GM19023 (cell line): ENCODE results near the gene SAMD14.
"Not testable (repeated sequence)": the region's sequence is repeated elsewhere in the genome, so short reads cannot be mapped to it uniquely, and the experiment has no call there.

Experiments used
- ATAC-seq: cut with Tn5 transposase; IDR thresholded peaks from one replicate; pipeline ENCODE4 v1.9.1; 2021; ENCODE audit warnings: mild to moderate bottlenecking, moderate library complexity; ENCODE audit not compliant: unreplicated experiment

Gene SAMD14

DNA sequence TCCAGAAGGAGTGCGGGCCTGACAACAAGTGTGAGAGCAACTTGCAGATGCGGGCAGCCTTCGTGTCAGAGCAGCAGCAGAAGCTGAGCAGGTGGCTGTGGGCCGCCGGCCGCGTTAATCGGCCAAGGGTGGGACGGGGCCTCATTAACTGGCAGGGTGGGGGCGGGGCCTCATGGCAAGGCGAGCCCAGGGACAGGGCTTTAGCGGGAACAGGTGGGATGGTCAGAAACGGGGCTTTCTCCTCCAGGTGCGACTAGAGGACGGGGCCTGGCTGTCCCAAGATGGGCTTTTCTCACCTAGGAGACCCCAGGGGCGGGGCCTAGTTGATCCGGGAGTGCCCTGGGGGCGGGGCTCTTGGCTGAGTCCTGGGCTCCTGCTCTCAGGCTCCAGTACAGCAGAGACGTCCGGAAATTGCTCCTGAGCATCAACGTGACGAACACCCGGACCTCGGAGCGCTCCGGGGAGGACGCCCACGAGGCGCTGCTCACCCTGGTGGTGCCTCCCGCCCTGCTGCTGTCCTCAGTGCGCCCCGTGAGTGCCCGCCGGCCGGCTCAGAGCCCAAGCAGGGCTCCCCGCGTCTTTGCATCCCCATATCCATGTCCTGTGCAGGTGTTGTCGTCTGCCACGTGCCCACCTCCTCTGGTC lies 53.2 kb downstream of the SAMD14 start:
- ATAC-seq: no peak

- no peak for ATAC-seq
Measured at GRCh38 chr17:50076221-50076590, 53.8 kb downstream of the SAMD14 start.

DNA sequence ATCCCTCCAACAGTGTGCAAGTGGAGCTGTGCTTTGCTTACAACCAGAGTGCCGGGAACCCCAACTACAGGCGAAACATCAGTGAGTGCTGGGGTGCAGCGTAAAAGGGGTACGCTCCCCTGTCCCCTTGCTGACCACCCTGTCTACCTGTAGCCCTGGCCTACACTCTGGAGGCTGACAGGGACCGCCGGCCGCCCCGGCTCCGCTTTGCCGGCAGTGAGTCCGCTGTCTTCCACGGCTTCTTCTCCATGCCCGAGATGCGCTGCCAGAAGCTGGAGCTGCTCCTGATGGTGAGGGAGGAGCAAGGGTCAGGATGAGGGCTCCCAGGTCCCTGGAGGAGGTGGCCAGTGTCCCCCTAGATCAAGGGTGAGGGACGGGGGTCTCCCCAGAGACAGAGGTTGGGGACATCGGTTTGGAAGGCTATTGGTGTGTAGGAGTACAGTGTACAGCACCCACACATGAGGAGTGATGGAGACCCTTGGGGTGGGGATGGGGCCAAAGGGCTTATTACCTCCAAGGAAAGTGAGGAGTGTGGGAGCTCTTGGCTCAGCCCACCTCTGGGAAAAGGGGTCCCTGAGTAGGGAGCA lies 54.4 kb downstream of the SAMD14 start:
- ATAC-seq: no peak

DNA sequence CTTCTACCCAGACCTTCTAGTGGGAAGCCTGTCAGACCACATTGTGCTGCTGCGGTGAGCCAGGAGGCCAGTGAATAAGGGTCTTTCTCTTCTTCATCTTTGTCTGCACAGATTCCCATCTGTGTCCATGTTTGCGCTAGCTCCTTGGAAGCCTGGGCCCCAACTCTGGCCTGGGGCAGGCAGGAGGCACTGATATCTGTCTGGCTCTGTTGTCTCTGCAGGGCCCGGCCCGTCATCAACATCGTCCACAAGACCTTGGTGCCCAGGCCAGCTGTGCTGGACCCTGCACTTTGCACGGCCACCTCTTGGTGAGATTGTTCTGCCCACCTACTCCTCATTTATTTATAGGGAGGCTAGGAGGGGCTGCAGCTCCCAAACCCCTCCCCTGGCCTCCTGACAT lies 55.7 kb downstream of the SAMD14 start:
- ATAC-seq: no peak

GRCh38 chr17:50072925-50073324 lies 57.0 kb downstream of the SAMD14 start:
- ATAC-seq: no peak

DNA sequence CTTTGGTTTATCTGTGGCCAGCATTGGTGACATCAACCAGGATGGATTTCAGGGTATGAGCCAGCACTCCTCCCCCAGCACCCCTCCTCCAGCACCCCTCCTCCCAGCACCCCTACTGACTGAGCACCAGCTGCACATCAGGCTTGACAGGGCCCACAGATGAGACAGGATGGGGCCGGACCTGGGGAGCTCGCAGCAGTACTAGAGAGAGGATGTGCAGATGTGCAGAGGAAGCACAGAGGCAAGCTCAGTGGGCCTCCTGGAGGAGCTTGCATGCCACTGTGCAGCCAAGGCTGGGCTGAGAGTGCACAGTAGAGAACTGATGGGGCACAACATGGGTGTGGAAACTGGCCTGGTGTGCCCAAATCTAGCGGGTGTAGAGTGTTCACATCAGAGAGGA lies 57.8 kb downstream of the SAMD14 start:
- ATAC-seq: no peak

GRCh38 chr17:50071692-50072091 lies 58.3 kb downstream of the SAMD14 start:
- ATAC-seq: no peak

DNA sequence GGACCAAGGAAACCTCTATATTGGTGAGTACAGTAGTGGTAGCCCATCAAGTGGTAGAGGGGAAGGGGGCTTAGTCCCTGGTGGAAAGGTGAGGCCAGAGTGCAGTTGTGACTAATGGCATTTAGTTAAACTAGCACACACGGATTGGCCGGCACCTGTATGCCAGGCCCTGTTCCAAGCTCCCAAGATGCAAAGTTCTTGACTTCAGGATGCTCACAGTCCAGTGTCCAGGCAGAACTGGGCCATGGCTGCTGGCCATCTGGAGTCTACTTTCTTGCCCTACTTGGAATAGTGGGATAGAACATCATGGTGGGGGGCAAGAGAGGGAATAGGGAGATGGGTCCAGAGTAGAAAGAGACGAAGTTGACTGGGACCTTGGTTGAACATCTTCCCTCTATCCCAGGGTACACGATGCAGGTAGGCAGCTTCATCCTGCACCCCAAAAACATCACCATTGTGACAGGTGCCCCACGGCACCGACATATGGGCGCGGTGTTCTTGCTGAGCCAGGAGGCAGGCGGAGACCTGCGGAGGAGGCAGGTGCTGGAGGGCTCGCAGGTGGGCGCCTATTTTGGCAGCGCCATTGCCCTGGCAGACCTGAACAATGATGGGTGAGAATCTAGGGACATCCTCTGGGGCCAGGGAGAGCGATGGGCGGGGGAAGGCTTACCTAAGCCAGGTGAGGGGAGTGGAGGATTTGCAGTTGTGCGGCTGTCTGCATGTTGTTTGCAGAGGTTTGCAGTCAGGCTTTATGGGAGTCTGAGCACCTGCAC lies 58.9 kb downstream of the SAMD14 start:
- no peak for ATAC-seq

DNA sequence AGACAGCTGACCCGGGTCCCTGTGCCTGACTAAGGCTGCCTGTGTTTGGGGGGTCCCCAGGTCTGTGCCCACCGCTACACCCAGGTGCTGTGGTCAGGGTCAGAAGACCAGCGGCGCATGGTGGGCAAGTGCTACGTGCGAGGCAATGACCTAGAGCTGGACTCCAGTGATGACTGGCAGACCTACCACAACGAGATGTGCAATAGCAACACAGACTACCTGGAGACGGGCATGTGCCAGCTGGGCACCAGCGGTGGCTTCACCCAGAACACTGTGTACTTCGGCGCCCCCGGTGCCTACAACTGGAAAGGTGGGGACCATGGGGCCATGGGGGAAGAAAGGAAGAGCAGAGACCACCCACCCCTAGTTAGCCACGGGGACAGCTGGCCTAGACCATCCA lies 62.0 kb downstream of the SAMD14 start:
- ATAC-seq: no peak

DNA sequence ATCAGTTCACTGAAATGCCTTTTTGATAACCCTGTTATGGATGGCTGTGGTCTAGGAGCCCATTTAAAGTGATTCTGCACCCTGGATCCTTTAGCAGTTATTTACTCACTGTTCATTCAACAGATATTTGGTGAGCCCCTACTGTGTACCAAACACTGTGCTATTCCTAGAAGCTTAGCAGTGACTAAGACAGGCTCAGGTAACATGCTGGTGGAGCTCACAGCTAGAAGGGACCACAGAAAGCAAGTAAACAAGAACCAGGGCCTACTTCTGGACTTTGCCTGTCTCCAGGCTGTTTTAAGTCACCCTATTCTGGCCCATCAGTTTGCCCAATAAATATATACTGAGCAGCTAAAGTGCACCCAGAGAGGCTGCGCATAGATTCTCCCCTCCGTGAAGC lies 63.0 kb downstream of the SAMD14 start:
- no peak for ATAC-seq

DNA sequence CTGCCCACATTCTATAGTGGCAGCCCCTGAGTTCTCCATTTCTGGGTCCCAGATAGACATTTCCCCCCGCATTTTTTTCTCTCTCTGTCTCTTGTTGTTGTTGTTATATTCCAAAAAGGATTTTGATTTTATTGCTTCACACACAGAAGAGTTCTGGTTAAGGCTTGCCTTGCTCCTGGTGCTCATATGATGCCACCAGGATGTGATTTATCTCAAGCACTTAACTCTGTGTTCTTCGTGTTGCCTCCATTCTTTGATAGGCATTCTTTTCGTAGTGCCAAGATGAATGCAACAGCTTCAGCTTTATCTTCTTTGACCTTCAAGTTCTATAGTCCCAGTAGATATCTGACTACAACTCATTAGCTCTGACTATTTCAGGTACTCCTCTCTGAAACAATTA lies 64.9 kb downstream of the SAMD14 start:
- ATAC-seq: no peak

- no peak for ATAC-seq
Measured at GRCh38 chr17:50064253-50065001, 65.5 kb downstream of the SAMD14 start.

DNA sequence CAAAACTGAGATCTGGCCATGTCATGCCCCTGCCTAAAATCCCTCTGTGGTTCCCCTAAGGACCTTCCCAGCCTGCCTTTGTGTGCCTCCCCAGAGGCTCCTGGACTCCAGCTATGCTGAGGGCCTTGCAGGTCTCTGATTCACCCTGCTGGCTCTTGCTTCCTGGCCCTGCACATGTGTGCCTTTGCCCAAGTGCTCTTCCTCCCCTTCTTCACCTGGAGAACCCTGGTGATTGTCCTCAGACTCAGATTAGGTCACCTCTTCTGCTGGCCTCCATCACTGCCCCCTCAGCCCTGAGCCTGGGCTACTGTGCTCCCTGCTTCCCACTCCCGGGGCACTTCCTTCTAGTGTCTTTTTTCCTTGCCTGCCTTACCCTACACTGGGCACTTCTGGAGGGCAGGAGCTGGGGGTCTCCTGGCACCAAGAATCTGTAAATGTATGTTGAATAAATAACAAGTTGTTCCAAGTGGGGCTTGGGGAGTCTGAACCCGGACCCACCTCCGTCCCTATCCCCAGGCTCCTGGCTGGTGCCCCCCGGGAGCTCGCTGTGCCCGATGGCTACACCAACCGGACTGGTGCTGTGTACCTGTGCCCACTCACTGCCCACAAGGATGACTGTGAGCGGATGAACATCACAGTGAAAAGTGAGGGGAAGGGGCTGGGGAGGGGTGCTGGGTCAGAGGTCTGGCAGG lies 66.3 kb downstream of the SAMD14 start:
- ATAC-seq: no peak

DNA sequence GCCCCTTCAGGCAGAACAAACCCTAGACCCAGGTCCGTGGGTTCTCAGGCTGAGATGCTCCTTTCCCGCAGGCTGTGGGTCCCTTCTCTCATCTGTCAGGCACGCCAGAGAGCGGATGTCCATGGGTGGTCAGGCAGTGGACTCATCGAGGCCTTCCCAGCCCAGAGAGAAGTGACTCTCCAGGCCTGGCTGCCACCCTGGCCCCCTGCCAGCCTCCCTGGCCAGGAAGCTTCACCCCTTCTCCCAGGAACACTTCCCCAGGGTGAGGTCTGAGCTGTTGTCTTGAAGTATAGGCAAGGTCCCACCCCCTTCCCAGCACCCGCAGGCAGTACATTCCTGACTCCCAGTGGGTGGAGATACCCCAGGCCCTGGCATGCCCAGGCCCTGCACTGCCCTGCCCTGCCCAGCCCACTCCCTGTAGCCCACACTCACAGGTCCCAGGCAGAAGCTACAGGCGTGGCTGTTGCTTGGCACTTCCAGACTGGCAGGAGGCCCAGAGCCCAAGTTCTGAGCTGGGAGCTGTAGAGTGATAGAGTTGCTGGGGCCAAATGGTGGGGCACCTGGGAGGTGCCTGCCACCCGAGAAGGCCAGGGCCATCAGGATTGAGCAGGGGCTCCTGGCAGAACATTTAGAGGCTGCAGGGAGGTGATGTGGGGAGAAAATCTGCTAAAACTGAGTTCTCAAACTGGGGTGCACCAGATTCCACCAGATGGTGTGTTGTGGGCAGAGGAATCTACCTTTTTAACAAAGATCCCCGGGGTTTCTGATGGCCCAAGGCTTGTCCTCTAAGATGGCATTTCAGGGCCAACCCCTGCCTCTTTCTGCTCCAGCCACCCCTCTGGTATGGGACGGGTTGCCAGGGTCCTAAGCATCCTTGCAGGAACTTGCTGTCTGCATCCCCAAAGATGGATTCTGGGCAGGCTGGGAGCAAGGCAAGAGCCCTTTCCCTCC lies 67.4 kb downstream of the SAMD14 start:
- no peak for ATAC-seq

DNA sequence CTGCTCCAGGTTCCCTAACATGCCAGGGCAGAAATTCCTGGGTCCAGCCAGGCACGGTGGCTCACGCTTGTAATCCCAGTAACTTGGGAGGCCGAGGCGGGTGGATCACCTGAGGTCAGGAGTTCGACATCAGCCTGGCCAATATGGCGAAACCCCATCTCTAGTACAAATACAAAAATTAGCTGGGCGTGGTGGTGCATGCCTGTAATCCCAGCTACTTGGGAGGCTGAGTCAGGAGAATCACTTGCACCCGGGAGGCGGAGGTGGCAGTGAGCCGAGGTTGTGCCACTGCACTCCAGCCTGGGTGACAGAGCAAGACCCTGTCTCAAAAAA lies 68.3 kb downstream of the SAMD14 start:
- not testable (repeated sequence) for ATAC-seq

DNA sequence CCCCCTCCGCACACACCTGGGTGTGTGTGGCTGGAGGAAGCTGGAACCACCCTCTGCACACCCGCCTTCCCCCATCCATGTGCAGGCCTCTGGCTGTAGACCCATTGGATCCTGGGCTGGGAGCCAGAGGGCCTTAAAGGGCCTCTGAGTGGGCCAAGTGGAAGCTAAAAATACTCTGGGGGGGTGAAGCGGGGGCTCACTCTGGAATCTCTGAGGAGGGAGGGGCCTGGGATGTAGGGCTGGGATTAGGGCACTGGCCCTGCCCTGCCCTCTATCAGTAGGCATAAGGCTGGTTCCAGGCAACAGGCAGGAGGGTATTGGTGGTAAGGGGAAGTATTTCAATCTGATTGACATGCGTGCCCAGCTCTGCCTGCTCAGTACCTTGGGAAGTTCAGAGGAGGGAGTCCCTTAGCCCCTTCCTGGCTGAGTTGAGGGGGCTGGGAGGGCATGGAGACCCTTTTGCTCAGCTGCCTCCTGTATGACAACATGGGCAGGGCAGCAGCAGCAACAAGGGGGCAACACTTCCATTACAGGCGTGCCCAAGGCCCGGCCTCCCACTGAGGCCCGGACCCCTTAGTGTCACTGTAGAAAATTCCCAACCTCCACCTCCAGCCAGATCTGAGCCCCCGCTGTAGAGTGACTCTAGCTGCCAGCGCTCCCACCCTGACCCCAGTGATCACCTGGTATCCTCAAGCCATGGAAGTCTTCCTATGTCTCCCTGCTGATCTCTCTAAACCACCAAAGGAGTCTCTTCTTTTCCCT lies 68.8 kb downstream of the SAMD14 start:
- ATAC-seq: no peak
